Heart right ventricle (tissue), 16 donors: Measurements from ENCODE around the gene LMF2. TPM values are rescaled to one million over a fixed set of nuclear protein-coding genes. Genes with fewer than 3 reads are reported as not detected.

Experiments used
- ATAC-seq, 8 donors: fragments of 200-7000 bp; cut with Tn5 transposase; one replicate each; pipeline ENCODE4 v1.9.1; 2020; ENCODE audit warnings: mild to moderate bottlenecking in 8 of 8, moderate library complexity in 8 of 8, moderate number of reproducible peaks in 1 of 8
- DNase-seq, 2 donors: peaks; one replicate each; pipeline ENCODE4 v3.0.0-alpha.2; 2020
- H3K27ac ChIP-seq, 10 donors: fragments of 200-600 bp; sonication (generic) in 2 of 10; one replicate each; pipeline versions ENCODE4 v1.5.0 to v1.8.0; 2020 to 2022; ENCODE audit warnings: mild to moderate bottlenecking in 3 of 10
- H3K27me3 ChIP-seq, 7 donors: fragments of 200-600 bp; one replicate each; pipeline ENCODE4 v1.8.0; 2021 to 2022; ENCODE audit warnings: mild to moderate bottlenecking in 2 of 7
- H3K36me3 ChIP-seq, 9 donors: fragments of 200-600 bp; sonication (generic) in 1 of 9; one replicate each; pipeline versions ENCODE4 v1.5.0 to v1.8.0; 2020 to 2022; ENCODE audit warnings: mild to moderate bottlenecking in 2 of 9
- H3K4me1 ChIP-seq, 9 donors: fragments of 200-600 bp; sonication (generic) in 1 of 9; one replicate each; pipeline versions ENCODE4 v1.5.0 to v1.8.0; 2020 to 2022; ENCODE audit warnings: mild to moderate bottlenecking in 4 of 9
- H3K4me3 ChIP-seq, 10 donors: fragments of 200-600 bp; sonication (generic) in 2 of 10; one replicate each; pipeline versions ENCODE4 v1.5.0 to v1.8.0; 2020 to 2022; ENCODE audit warnings: mild to moderate bottlenecking in 7 of 10, moderate library complexity in 2 of 10
- H3K9me3 ChIP-seq, 11 donors: fragments of 200-600 bp in 10 of 11; sonication (generic) in 2 of 11; one replicate each; pipeline versions ENCODE4 v1.5.0 to v1.8.0; 2013 to 2022; ENCODE audit warnings: mild to moderate bottlenecking in 2 of 11, control low read depth in 1 of 11, moderate library complexity in 1 of 11
- WGBS, 2 donors: extraction: QIAGEN DNeasy Blood & Tissue Kit; methylation state at CpG; one replicate each; pipeline ENCODE4 v1.1.7; 2013; ENCODE audit warnings: inconsistent platforms in 1 of 2; 5-methylcytosine and 5-hydroxymethylcytosine counted together
- intact Hi-C, 10 donors: fragments of 100-400 bp; cut with DNase I; formaldehyde crosslinking; loops; one replicate each; pipeline versions ENCODE4 v1.11.1 to v1.14.2; 2022
- polyA plus RNA-seq, 2 donors: library from polyadenylated mRNA; stranded (reverse); fragments of 200-250 nt; gene quantifications; one replicate each; pipeline ENCODE4 v1.2.3, GENCODE V29; 2013
- total RNA-seq, 10 donors: library from RNA; stranded (reverse); fragmentation: NEBNext Ultra II Directional in 3 of 10; extraction: Animal tissue kit (Norgen Biotek cat#: 25700) in 3 of 10; gene quantifications; one replicate each; pipeline versions ENCODE4 v1.2.1 to v1.2.4, GENCODE V29; 2021 to 2023
- TF ChIP-seq, protein P1 (sequence below), 9 donors: fragments of 200-600 bp; sonication (generic) in 2 of 9; IDR thresholded peaks; one replicate each; pipeline versions ENCODE4 v1.5.0 to v1.8.0; 2021 to 2022; ENCODE audit warnings: antibody characterized with exemption in 9 of 9, mild to moderate bottlenecking in 5 of 9, moderate library complexity in 1 of 9
- donor health status: Arrhythmogenic right ventricular cardiomyopathy.
- donor health status: ischemic (EF 13 %, LVEDD 7.1; RV severe dilation, severe dysfunction).
- donor health status: healthy with polysubstance abuse.
- donor health status: DM: no; HTN: yes; CAD: no.
- donor health status: DM: no; HTN: no; CAD: no.
- donor health status: ischemic (EF 25% LVEDD 6.9; RV normal size, moderate dysfunction).
- donor health status: ischemic (EF 25% LVEDD 5.7; RV mildly dilated, moderate dysfunction).
- donor health status: healthy.
- donor health status: DM: yes; HTN: yes; CAD: no.
- donor health status: Ischemic cardiomyopathy.
- donor health status: ischemic (EF 35%, LVEDD 5.7; RV mildly dilated, moderate dysfunction).
- donor health status: nonischemic (EF 11% LVEDD 7.7; RV severe dilation, severe dysfunction).
- donor health status: DM: yes; HTN: yes; CAD: no.
- donor health status: PGD.
- donor health status: ischemic (EF 29% LVEDD 5.4; RV normal size, mild dysfunction).
- donor health status: nonischemic (EF 23%, LVEDD 6.1; RV moderate dilation, normal function).

The LMF2 gene
- total and polyA plus RNA-seq, 12 donors = 18.8 to 42.5 (median 25.4) TPM

DNA sequence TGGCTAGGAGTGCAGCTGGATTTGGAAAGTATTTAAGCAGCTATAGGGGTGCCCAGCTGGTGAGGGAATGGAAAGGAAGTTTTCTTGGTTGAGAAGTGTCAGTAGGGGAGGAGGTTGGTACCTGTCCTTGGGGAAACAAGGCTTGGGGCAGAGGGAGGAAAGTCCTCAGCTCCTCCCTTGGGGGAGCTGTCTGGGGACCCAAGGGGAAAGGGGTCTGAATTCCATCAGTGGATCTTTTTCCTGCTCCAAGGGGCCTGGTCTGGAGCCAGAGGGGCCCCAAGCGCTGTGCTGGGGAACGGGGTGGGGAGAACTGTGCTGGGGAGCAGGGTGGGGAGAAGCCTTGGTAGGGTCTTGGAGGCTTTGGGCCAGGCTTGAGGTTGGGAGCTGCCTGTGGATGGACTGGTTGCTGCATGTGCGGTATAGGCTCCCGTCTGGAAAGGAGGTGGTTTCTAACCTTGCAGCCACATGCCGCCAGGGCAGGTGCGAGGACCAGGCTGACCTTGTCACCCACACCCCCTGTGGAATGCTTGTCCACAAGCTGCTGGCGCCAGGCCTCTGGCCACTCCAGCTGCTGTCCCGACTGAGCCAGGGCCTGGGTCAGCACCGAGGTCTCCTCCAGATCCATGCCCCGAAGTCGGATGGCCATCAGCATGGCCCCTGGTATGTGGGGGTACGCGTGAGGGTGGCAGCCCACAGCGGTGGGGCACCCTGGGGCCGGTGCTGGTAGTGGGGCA is 21.3 kb upstream of the LMF2 start:
- Histone ChIP-seq H3K9me3 (no peaks in the 10 kb centered on the region), H3K27me3 (peaks cover 3 to 39% (median 18%) of the 10 kb centered on the region in 7 donors), H3K36me3 (peaks cover 0 to 26% (median under 1%) of the 10 kb centered on the region in 9 donors), H3K27ac (peak overlapping the region; percentile 84 to 99 (median 95)), H3K4me3 (peak overlapping the region in 9 of 10 donors; percentile 40 to 86 (median 72)), H3K4me1 (peaks cover 13 to 80% (median 62%) of the 10 kb centered on the region in 9 donors)
- intact Hi-C loops = loop anchor here in 2 of 10 donors (5.0 to 10.0 kb wide), 3 partner anchors 33 to 284 kb away; partner anchors contain the start of genes SYCE3 (in 1 of the 2) and TUBGCP6 (in 1 of the 2)
- TF ChIP-seq, protein P1, sequence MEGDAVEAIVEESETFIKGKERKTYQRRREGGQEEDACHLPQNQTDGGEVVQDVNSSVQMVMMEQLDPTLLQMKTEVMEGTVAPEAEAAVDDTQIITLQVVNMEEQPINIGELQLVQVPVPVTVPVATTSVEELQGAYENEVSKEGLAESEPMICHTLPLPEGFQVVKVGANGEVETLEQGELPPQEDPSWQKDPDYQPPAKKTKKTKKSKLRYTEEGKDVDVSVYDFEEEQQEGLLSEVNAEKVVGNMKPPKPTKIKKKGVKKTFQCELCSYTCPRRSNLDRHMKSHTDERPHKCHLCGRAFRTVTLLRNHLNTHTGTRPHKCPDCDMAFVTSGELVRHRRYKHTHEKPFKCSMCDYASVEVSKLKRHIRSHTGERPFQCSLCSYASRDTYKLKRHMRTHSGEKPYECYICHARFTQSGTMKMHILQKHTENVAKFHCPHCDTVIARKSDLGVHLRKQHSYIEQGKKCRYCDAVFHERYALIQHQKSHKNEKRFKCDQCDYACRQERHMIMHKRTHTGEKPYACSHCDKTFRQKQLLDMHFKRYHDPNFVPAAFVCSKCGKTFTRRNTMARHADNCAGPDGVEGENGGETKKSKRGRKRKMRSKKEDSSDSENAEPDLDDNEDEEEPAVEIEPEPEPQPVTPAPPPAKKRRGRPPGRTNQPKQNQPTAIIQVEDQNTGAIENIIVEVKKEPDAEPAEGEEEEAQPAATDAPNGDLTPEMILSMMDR (IDR thresholded peaks at IDR 0.05) = no peak
- ATAC-seq (no peak), DNase-seq (no peak)
- WGBS, 2 donors = 63 to 69% methylated on average over 15 of the region's 15 CpGs

DNA sequence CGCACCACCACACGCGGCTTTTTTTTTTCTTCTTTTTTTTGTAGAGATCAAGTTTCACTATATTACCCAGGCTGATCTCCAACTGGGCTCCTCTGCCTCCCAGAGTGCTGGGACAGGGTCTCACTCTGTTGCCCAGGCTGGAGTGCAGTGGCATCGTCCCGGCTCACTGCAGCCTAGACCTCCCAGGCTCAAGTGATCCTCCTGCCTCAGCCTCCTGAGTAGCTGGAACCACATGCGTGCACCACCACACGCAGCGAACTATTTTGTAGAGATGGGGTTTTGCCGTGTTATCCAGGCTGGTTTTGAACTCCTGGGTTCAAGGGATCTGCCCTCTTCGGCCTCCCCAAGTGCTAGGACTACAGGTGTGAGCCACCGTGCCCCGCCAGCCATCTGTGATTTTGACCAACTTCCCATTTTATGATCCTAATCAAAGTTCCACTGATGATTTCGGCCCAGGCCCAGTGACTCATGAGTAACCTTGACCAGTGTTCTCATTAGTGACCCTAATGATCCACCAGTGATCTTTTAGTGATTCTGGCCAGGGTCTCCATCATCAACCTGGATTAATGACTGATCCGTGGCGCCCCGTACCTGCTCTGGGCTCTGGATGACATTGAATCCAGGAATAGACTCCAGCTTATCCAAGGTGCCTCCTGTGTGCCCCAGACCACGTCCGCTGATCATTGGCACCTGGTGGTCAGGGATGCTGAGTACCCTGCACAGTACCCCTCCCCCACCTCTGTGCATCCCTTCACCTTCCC is 20.6 kb upstream of the LMF2 start:
- no peaks in the 10 kb centered on the region for H3K9me3 ChIP-seq
- peak overlapping the region in 4 of 10 donors; percentile 68 to 86 (median 82) for H3K4me3 ChIP-seq
- H3K4me1 ChIP-seq = peaks cover 13 to 81% (median 61%) of the 10 kb centered on the region in 9 donors
- peaks cover 0 to 31% (median 13%) of the 10 kb centered on the region in 7 donors for H3K27me3 ChIP-seq
- ATAC-seq (no peak), DNase-seq (no peak)
- 92% methylated on average over 18 of the region's 18 CpGs for WGBS, 2 donors
- TF ChIP-seq, protein P1 (IDR thresholded peaks at IDR 0.05) = no peak
- peaks cover 0 to 33% (median 8%) of the 10 kb centered on the region in 9 donors for H3K36me3 ChIP-seq
- H3K27ac ChIP-seq = peak overlapping the region in 6 of 10 donors; percentile 95 to 99 (median 96)
- intact Hi-C loops = loop anchor here in 2 of 10 donors (5.0 to 10.0 kb wide), 3 partner anchors 34 to 283 kb away; partner anchors contain the start of genes SYCE3 (in 1 of the 2) and TUBGCP6 (in 1 of the 2)

DNA sequence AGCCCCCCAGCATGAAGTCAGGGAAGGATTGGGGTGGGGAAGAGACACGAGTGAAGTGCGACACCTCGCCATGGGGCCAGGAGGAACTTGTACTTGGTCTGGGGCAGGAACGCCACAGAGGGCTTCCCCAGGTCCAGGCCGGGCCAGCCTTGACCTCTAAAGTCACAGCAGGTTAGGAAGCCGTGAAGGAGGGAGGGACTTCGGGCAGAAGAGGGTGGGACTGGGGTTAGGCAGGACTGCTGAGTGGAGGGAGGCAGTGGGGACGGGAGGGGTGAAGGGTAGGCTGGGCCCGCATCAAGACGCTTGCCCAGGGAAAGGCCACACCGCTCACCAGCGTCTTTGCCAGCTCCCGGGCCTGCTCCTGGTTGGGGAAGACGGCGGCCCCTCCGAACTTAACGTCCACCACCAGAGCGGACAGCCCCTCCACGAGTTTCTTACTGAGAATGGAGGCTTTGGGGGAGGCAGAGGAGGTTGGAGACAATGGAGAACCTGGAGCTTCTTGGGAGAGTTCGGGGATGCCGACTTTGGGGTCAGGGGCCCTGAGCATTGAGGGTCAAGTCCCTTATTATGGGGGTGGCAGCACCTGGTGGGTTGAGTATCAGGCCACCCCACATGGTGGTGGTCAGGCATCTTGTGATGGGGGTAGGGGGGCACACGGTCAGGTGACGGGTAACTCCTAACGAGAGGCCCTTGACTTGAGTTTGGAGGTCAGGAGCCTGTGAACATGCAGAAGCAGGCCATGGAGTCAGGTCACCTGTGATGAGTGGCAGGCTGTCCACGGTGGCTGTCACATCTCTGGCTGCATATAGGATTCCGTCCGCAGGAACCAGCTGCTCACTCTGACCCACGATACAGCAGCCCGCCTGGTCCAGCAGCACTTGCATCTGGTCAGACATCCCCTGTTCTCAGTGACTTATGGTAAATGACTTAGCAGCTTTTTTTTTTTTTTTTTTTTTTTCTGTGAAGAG is 19.6 kb upstream of the LMF2 start:
- Histone ChIP-seq H3K4me3 (peak overlapping the region; percentile 50 to 86 (median 78)), H3K27me3 (peaks cover 0 to 23% (median 10%) of the 10 kb centered on the region in 7 donors), H3K4me1 (peaks cover 13 to 72% (median 51%) of the 10 kb centered on the region in 9 donors), H3K27ac (peak overlapping the region; percentile 69 to 99 (median 94)), H3K36me3 (peaks cover 0 to 43% (median 17%) of the 10 kb centered on the region in 9 donors), H3K9me3 (no peaks in the 10 kb centered on the region)
- DNase-seq (peak; percentile 64 to 67), ATAC-seq (peak in 6 of 8 donors; percentile 1 to 8 (median 6))
- intact Hi-C loops = loop anchor here in 2 of 10 donors (5.0 to 10.0 kb wide), 3 partner anchors 35 to 282 kb away; partner anchors contain the start of genes SYCE3 (in 1 of the 2) and TUBGCP6 (in 1 of the 2)
- TF ChIP-seq, protein P1 (IDR thresholded peaks at IDR 0.05) = no peak
- 50 to 54% methylated on average over 29 of the region's 29 CpGs for WGBS, 2 donors
